HEK293 (cell line): ENCODE data around the gene LRRC49.
A peak's percentile ranks its signal among the peaks of the same experiment; 100 is the strongest.
"Not testable (repeated sequence)": the region's sequence is repeated elsewhere in the genome, so short reads cannot be mapped to it uniquely, and the experiment has no call there.

ENCODE experiments used
- CTCF ChIA-PET: fragments of 350-600 bp; formaldehyde crosslinking; extraction: SDS; loops from one replicate; lab custom pipeline; 2021; ENCODE audit warnings: antibody characterized with exemption; lab: Yijun Ruan, JAX
- POLR2A ChIA-PET: fragments of 300-600 bp; formaldehyde crosslinking; extraction: SDS; loops from one replicate; lab custom pipeline; 2020; ENCODE audit warnings: antibody characterized with exemption, inconsistent platforms; lab: Yijun Ruan, JAX
- H3K27ac ChIP-seq: fragments of 200-500 bp; sonication (Bioruptor generic); 2 replicates; pipeline ENCODE4 v1.5.1; 2014; ENCODE audit warnings: low read depth, low read length, control low read depth, inconsistent platforms; ENCODE audit errors: extremely low read depth
- H3K36me3 ChIP-seq, 2 experiments: fragments of 200-500 bp in 1 of 2; sonication (Bioruptor generic) in 1 of 2; 1 replicate in 1 of 2; 2 replicates in 1 of 2; pipeline ENCODE4 v1.5.1; 2014 to 2017; ENCODE audit warnings: inconsistent platforms in 2 of 2, low read length in 2 of 2; ENCODE audit not compliant: control insufficient read depth in 2 of 2, insufficient read depth in 1 of 2
- H3K4me1 ChIP-seq: fragments of 200-500 bp; sonication (Bioruptor generic); 2 replicates; pipeline ENCODE4 v1.5.1; 2014; ENCODE audit warnings: mild to moderate bottlenecking, low read length, inconsistent platforms; ENCODE audit not compliant: control insufficient read depth, insufficient read depth
- H3K4me3 ChIP-seq: 2 replicates; pipeline ENCODE4 v1.5.1; 2011; ENCODE audit warnings: low read depth, mild to moderate bottlenecking, control low read depth, low read length, moderate library complexity
- H3K9me3 ChIP-seq: fragments of 200-500 bp; sonication (Bioruptor generic); 2 replicates; pipeline ENCODE4 v1.5.1; 2014; ENCODE audit warnings: low read depth, low read length, inconsistent platforms; ENCODE audit not compliant: control insufficient read depth, insufficient read depth
- GLI2 ChIP-seq: fragments of 450-650 bp; formaldehyde crosslinking; IDR thresholded peaks from 2 replicates; pipeline ENCODE4; 2017; ENCODE audit warnings: missing biosample characterization, missing genetic modification characterization, low read depth, borderline replicate concordance
- GLIS2 ChIP-seq: fragments of 450-650 bp; formaldehyde crosslinking; IDR thresholded peaks from 2 replicates; pipeline ENCODE4 v1.5.1; 2016; ENCODE audit warnings: missing biosample characterization, missing genetic modification characterization
- OSR2 ChIP-seq: fragments of 450-650 bp; formaldehyde crosslinking; IDR thresholded peaks from 2 replicates; pipeline ENCODE4 v1.5.1; 2016; ENCODE audit warnings: missing biosample characterization, missing genetic modification characterization
- ZBTB11 ChIP-seq: fragments of 450-650 bp; formaldehyde crosslinking; conservative IDR thresholded peaks from 2 replicates; pipeline ENCODE4 v1.5.1; 2016; ENCODE audit warnings: low read depth, missing biosample characterization, missing genetic modification characterization
- ZBTB17 ChIP-seq: fragments of 450-650 bp; formaldehyde crosslinking; IDR thresholded peaks from 2 replicates; pipeline ENCODE4 v1.5.1; 2016; ENCODE audit warnings: missing biosample characterization, missing genetic modification characterization
- ZNF146 ChIP-seq: fragments of 450-650 bp; formaldehyde crosslinking; IDR thresholded peaks from 2 replicates; pipeline ENCODE4 v1.5.1; 2016; ENCODE audit warnings: missing biosample characterization, missing genetic modification characterization
- ZNF174 ChIP-seq: fragments of 450-650 bp; formaldehyde crosslinking; IDR thresholded peaks from 2 replicates; pipeline ENCODE4 v1.5.0; 2017; ENCODE audit warnings: missing biosample characterization, mild to moderate bottlenecking, missing genetic modification characterization
- ZNF2 ChIP-seq: fragments of 450-650 bp; formaldehyde crosslinking; IDR thresholded peaks from 2 replicates; pipeline ENCODE4 v1.5.1; 2016; ENCODE audit warnings: missing biosample characterization, missing genetic modification characterization
- ZNF280D ChIP-seq: fragments of 450-650 bp; formaldehyde crosslinking; IDR thresholded peaks from 2 replicates; pipeline ENCODE4 v1.5.1; 2016; ENCODE audit warnings: missing biosample characterization, missing genetic modification characterization
- ZNF350 ChIP-seq: fragments of 450-650 bp; formaldehyde crosslinking; IDR thresholded peaks from 2 replicates; pipeline ENCODE4 v1.5.0; 2017; ENCODE audit warnings: missing biosample characterization, mild to moderate bottlenecking, missing genetic modification characterization
- ZNF513 ChIP-seq: fragments of 450-650 bp; IDR thresholded peaks from 2 replicates; pipeline ENCODE4 v1.5.1; 2018; ENCODE audit warnings: missing biosample characterization, missing genetic modification characterization
- ZNF580 ChIP-seq: fragments of 450-650 bp; formaldehyde crosslinking; IDR thresholded peaks from 2 replicates; pipeline ENCODE4 v1.5.1; 2016; ENCODE audit warnings: missing biosample characterization, missing genetic modification characterization
- ZNF610 ChIP-seq: fragments of 450-650 bp; formaldehyde crosslinking; IDR thresholded peaks from 2 replicates; pipeline ENCODE4 v1.5.1; 2016; ENCODE audit warnings: missing biosample characterization, missing genetic modification characterization, borderline replicate concordance
- ZNF639 ChIP-seq: fragments of 450-650 bp; formaldehyde crosslinking; IDR thresholded peaks from 2 replicates; pipeline ENCODE4 v1.5.1; 2016; ENCODE audit warnings: missing biosample characterization, missing genetic modification characterization
- ZNF707 ChIP-seq: fragments of 450-650 bp; formaldehyde crosslinking; IDR thresholded peaks from 2 replicates; pipeline ENCODE4 v1.5.1; 2016; ENCODE audit warnings: missing biosample characterization, missing genetic modification characterization

The LRRC49 gene

GRCh38 chr15:71004506-71004905, 111.9 kb downstream of the LRRC49 start:
- POLR2A ChIA-PET, H3K4me1 ChIP-seq, H3K9me3 ChIP-seq, H3K27ac ChIP-seq, H3K36me3 ChIP-seq, H3K4me3 ChIP-seq: not testable (repeated sequence)
- CTCF ChIA-PET, result interaction anchor here (0.7 to 1.4 kb wide), 3 partner anchors 27 to 436 kb away, joined by 3 to 4 read pairs (median 3); no protein-coding TSS in a partner anchor
- TF ChIP-seq ZNF146 (tag by site-specific recombination) (peak; percentile 96), ZNF280D (tag by site-specific recombination) (0 out of 2 replicates have a peak, but pooled peaks have one; percentile 45), ZNF580 (tag by site-specific recombination) (peak; percentile 92)

GRCh38 chr15:71005895-71006294, 113.3 kb downstream of the LRRC49 start:
- H3K27ac ChIP-seq, result no peak overlapping the region
- no peak for TF ChIP-seq GLI2
- no peak for TF ChIP-seq ZNF610
- TF ChIP-seq ZNF174, result no peak
- no peak for TF ChIP-seq OSR2
- no peak for TF ChIP-seq ZNF2 (tag by site-specific recombination)
- TF ChIP-seq ZNF513 (tag by site-specific recombination), result no peak
- no peak for TF ChIP-seq ZNF639 (tag by site-specific recombination)
- TF ChIP-seq GLIS2 (tag by site-specific recombination), result no peak
- TF ChIP-seq ZNF707, result no peak
- no peak for TF ChIP-seq ZBTB11 (tag by site-specific recombination)
- TF ChIP-seq ZNF350 (tag by site-specific recombination), result no peak
- TF ChIP-seq ZBTB17 (tag by site-specific recombination), result no peak
- peaks cover 3% of the 10 kb centered on the region; the same call in 1 of the 2 replicates for H3K4me1 ChIP-seq
- ChIA-PET POLR2A (no interaction called here), CTCF (interaction anchor here (0.6 to 1.3 kb wide), 4 partner anchors 11 to 1595 kb away, joined by 3 to 4 read pairs (median 3); no protein-coding TSS in a partner anchor)
- no peak overlapping the region for H3K4me3 ChIP-seq
- H3K9me3 ChIP-seq, result no peaks in the 10 kb centered on the region
- H3K36me3 ChIP-seq, result no peaks in the 10 kb centered on the region
